Measurements from ENCODE around the gene PRPF19.

DNA sequence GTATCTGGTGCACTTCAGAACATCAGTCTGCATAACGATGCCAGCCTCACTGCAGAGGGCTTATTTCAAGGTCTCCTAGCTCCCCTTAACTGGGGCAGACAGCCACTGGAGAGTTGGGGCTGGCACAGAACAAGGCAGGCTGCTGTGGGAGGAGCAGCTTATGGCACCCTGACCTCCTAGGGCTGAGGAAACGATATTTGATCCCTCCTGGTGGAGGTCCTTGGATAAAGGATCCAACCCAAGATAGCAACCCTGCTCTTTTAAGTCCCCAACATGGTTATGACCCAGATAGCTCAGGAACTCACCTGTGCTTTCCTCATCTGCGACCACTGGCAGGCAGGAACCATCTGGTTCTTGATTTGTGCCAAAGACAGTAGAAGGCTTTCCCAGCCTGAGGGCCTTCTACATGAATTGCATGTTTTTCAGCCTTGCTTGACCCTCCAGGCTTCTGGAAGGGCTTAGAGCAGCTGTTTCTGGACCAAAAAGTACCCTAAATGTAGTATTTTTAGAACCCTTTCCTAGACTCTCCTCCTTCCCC is 10.4 kb upstream of the PRPF19 start:
- TF ChIP-seq JUND (CRISPR knock-in tag; IDR thresholded peaks at IDR 0.05), result no peak
- no peak for TF ChIP-seq FOXP1 (IDR thresholded peaks at IDR 0.05)
- no peak for TF ChIP-seq FOXP1 (CRISPR knock-in tag; IDR thresholded peaks at IDR 0.05)
- no peak for TF ChIP-seq SMAD1 (CRISPR knock-in tag; IDR thresholded peaks at IDR 0.05; ENCODE audit: borderline replicate concordance, low read depth)
- no peak for TF ChIP-seq ZNF124 (CRISPR knock-in tag; IDR thresholded peaks at IDR 0.05)
- TF ChIP-seq, protein P1, sequence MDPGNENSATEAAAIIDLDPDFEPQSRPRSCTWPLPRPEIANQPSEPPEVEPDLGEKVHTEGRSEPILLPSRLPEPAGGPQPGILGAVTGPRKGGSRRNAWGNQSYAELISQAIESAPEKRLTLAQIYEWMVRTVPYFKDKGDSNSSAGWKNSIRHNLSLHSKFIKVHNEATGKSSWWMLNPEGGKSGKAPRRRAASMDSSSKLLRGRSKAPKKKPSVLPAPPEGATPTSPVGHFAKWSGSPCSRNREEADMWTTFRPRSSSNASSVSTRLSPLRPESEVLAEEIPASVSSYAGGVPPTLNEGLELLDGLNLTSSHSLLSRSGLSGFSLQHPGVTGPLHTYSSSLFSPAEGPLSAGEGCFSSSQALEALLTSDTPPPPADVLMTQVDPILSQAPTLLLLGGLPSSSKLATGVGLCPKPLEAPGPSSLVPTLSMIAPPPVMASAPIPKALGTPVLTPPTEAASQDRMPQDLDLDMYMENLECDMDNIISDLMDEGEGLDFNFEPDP (CRISPR knock-in tag; conservative IDR thresholded peaks at IDR 0.05), result no peak
- no peak for TF ChIP-seq CHD2 (IDR thresholded peaks at IDR 0.05; ENCODE audit: low read depth, low read length)
- TF ChIP-seq TCF7L2 (IDR thresholded peaks at IDR 0.05; ENCODE audit: low read depth, low read length), result no peak
- no peak for TF ChIP-seq FOXC1 (CRISPR knock-in tag; IDR thresholded peaks at IDR 0.05; ENCODE audit: borderline replicate concordance)

Data from HepG2 (cell line).